BLaER1 treated with 17β-estradiol and CSF1 and Interleukin-3, amounts not matched to agents 10 nM and 100 nM (cell line): ENCODE measurements around the gene MLEC.
A peak's percentile ranks its signal among the peaks of the same experiment; 100 is the strongest.
"Not testable (repeated sequence)": the region's sequence is repeated elsewhere in the genome, so short reads cannot be mapped to it uniquely, and the experiment has no call there.

Source experiments
- H3K27ac ChIP-seq, 11 experiments: shearing (Covaris generic); formaldehyde crosslinking; 2 replicates each; pipeline ENCODE4 v1.8.1; 2022
- H3K27me3 ChIP-seq, 11 experiments: shearing (Covaris generic); formaldehyde crosslinking; 2 replicates each; pipeline ENCODE4 v1.8.1; 2022
- H3K36me3 ChIP-seq, 11 experiments: shearing (Covaris generic); formaldehyde crosslinking; 2 replicates each; pipeline ENCODE4 v1.8.1; 2022
- H3K4me1 ChIP-seq, 10 experiments: shearing (Covaris generic); formaldehyde crosslinking; 2 replicates each; pipeline ENCODE4 v1.8.1; 2022
- H3K4me2 ChIP-seq, 11 experiments: shearing (Covaris generic); formaldehyde crosslinking; 2 replicates each; pipeline ENCODE4 v1.8.1; 2022
- H3K4me3 ChIP-seq, 10 experiments: shearing (Covaris generic); formaldehyde crosslinking; 2 replicates each; pipeline ENCODE4 v1.8.1; 2022
- H3K9ac ChIP-seq, 11 experiments: shearing (Covaris generic); formaldehyde crosslinking; 2 replicates each; pipeline ENCODE4 v1.8.1; 2022
- H3K9me3 ChIP-seq, 11 experiments: shearing (Covaris generic); formaldehyde crosslinking; replicated peaks in 1 of 11; 2 replicates each; pipeline ENCODE4 v1.8.1; 2022
- H4K20me1 ChIP-seq, 11 experiments: shearing (Covaris generic); formaldehyde crosslinking; 2 replicates each; pipeline ENCODE4 v1.8.1; 2022
- Cebpa-rat ChIP-seq, 11 experiments: shearing (Covaris generic); IDR thresholded peaks; 2 replicates each; pipeline ENCODE4 v1.8.1; 2022

MLEC gene

DNA sequence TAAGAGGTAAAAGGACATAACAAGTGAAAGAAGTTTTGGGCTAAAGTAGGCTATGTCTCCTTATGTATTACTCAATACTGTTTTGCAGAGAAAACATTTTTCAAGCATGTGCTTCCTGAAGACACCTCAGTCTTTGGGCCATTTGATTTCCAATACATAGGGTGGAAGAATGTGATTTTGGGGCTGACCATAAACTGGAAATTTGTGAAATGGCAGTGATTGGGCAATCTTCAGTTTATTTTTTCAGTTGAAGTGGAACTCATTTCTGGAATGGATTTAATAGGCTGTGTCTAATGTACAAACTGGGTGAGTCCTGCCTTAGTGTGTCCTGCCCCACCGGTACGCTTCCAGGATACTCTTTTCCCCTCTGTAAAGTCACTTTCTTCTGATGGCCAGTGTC, 35.8 kb downstream of the MLEC start:
- Histone ChIP-seq H3K9ac (no peak overlapping the region), H3K4me1 (peaks cover 32 to 63% (median 55%) of the 10 kb centered on the region in 10 experiments), H3K4me2 (no peak overlapping the region), H3K27me3 (no peaks in the 10 kb centered on the region), H3K36me3 (peaks cover 54 to 80% (median 73%) of the 10 kb centered on the region in 11 experiments), H4K20me1 (peaks cover 0 to 52% (median 33%) of the 10 kb centered on the region in 11 experiments; a peak in 17 of 22 replicates), H3K4me3 (no peak overlapping the region), H3K9me3 (no peaks in the 10 kb centered on the region), H3K27ac (no peak overlapping the region)
- TF ChIP-seq Cebpa-rat (IDR thresholded peaks at IDR 0.05): peak in 1 of 11 experiments; percentile 7; a peak in 1 of 22 replicates

DNA sequence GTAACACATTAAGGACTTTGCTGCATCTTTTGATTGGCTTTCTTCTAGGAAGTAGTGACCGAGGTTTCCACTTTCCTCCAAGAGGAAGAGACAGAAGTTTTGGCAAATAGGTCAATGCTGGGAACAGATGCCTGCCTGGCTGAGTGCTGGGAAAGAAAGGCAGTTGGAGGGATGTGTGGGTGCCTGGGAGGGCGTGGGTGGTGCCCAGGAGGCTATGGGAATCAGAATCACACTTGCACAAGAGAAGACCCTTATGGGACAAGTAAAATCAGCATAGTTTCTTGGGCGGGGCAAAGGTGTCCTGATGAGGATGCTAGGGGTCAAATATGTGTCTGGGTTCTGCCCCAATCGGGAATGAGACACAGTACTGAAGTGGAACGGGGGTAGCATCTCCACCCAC, 37.8 kb downstream of the MLEC start:
- Histone ChIP-seq H3K4me1 (peaks cover 28 to 49% (median 43%) of the 10 kb centered on the region in 10 experiments), H3K9me3 (no peaks in the 10 kb centered on the region), H3K4me3 (peak overlapping the region in 2 of 10 experiments; percentile 67 to 70; a peak in 3 of 20 replicates), H3K27ac (no peak overlapping the region), H4K20me1 (peaks cover 0 to 47% (median 27%) of the 10 kb centered on the region in 11 experiments; a peak in 17 of 22 replicates), H3K9ac (peak overlapping the region in 4 of 11 experiments; percentile 75 to 87 (median 82); a peak in 7 of 22 replicates), H3K4me2 (peak overlapping the region; percentile 81 to 97 (median 94)), H3K27me3 (no peaks in the 10 kb centered on the region), H3K36me3 (peaks cover 37 to 76% (median 65%) of the 10 kb centered on the region in 11 experiments)
- no peak for TF ChIP-seq Cebpa-rat (IDR thresholded peaks at IDR 0.05)

DNA sequence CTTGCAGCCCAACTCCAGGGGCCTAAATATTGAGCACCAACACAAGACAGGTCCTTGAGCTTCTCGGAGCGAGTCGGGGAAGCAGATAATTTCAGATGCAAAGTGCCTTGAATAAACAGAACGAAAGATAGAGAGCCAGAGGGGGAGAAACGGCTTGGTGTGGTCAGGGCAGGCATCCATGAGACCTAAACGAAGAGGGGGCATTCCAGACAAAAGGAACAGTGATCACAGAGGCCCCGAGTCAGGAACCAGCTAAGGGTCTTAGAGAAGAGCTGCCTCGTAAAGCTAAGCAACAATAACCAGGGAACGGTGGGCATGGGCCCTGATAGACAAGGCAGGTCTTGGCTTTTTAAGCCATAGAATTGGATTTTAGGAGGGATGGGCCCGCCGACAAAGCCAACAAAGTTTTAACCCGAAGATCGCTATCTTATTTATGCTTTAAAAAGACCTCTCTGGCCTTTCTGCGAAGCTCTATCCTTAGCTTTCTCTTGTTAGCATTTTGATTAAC, 38.3 kb downstream of the MLEC start:
- H3K9ac ChIP-seq: peak overlapping the region; percentile 75 to 87 (median 83); a peak in 21 of 22 replicates
- peak overlapping the region; percentile 81 to 97 (median 94) for H3K4me2 ChIP-seq
- peaks cover 23 to 44% (median 38%) of the 10 kb centered on the region in 10 experiments for H3K4me1 ChIP-seq
- H4K20me1 ChIP-seq: peaks cover 0 to 42% (median 23%) of the 10 kb centered on the region in 11 experiments; a peak in 17 of 22 replicates
- H3K36me3 ChIP-seq: peaks cover 36 to 76% (median 65%) of the 10 kb centered on the region in 11 experiments
- H3K4me3 ChIP-seq: peak overlapping the region; percentile 61 to 78 (median 68)
- peak overlapping the region in 2 of 11 experiments; percentile 69 to 79; a peak in 1 of 22 replicates for H3K27ac ChIP-seq
- TF ChIP-seq Cebpa-rat (IDR thresholded peaks at IDR 0.05): no peak
- no peaks in the 10 kb centered on the region for H3K27me3 ChIP-seq
- H3K9me3 ChIP-seq: no peaks in the 10 kb centered on the region

DNA sequence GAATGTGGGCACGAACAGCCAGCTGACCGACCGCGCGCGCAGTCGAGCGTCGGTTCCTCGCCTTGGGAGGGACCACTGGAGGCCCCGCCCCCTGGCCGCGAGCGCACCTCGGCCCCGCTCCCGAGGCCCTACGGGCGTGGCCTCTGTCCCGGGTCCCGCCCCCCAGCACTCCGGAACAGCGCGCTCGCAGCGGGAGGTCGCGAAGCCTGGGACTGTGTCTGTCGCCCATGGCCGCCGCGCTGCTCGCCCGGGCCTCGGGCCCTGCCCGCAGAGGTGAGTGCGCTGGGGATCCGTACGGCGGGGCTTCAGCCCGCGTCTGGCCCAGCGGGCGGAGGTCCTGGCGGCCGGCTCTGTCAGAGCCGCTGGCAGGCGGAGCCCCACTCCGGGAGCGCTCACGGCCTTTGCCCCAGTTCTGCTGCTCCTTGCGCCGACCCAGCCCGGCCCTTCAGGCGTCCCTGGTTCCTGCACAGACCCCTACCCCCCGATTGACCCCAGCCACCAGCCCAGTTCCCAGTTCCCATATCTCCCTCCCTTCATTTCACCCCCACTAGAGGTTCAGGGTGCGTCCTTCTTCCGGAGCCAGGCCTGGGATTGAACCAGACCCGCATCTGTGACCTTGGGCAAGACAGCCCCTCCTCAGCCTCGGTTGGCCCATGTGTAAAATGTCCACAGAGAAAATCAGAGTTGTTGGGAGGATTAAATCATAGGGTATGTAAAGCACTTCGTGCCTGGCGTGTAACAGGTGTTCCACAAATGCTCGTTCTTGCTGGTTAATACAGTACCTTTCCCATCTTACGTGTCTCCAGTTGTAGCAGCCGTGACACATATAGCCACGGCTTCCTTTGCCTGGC, 38.9 kb downstream of the MLEC start, which contains the start of gene ACADS:
ACADS (plus strand) TSS at position 168 of the 851 bp plus-strand sequence; CDS start at position 228, 60 bp downstream.
- Histone ChIP-seq H3K4me1 (peaks cover 16 to 38% (median 36%) of the 10 kb centered on the region in 10 experiments), H3K27ac (peak within 1 kb of the TSS; percentile 56 to 82 (median 69); a peak in 21 of 22 replicates), H3K27me3 (no peaks in the 10 kb centered on the region), H3K9ac (peak within 1 kb of the TSS; percentile 75 to 87 (median 83)), H3K4me2 (peak within 1 kb of the TSS; percentile 81 to 97 (median 94)), H3K4me3 (peak within 1 kb of the TSS; percentile 61 to 78 (median 68)), H4K20me1 (peaks cover 0 to 36% (median 23%) of the 10 kb centered on the region in 11 experiments; a peak in 17 of 22 replicates), H3K9me3 (no peaks in the 10 kb centered on the region), H3K36me3 (peaks cover 37 to 76% (median 65%) of the 10 kb centered on the region in 11 experiments)
- TF ChIP-seq Cebpa-rat (IDR thresholded peaks at IDR 0.05): no peak

DNA sequence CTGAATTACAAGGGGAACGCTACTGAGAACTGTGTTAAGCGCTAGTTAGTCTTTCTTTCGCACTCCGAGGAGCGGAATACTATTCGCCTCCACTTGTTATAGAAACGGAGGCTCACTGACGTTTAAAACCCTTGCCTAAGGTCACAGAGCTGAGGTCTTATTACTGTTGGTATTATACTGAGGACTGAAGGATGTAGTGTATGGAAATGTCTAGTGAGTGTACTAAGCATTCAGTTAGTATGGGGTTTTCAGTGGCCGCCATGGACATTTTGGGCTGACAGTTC, 39.5 kb downstream of the MLEC start:
- Histone ChIP-seq H3K4me3 (peak overlapping the region; percentile 61 to 78 (median 68); a peak in 16 of 20 replicates), H3K4me2 (peak overlapping the region; percentile 81 to 97 (median 94)), H3K9ac (peak overlapping the region in 9 of 11 experiments; percentile 75 to 87 (median 83); a peak in 13 of 22 replicates), H3K27ac (no peak overlapping the region), H4K20me1 (peaks cover 0 to 31% (median 18%) of the 10 kb centered on the region in 11 experiments; a peak in 17 of 22 replicates), H3K9me3 (no peaks in the 10 kb centered on the region), H3K4me1 (peaks cover 13 to 32% (median 30%) of the 10 kb centered on the region in 10 experiments), H3K36me3 (peaks cover 32 to 75% (median 65%) of the 10 kb centered on the region in 11 experiments), H3K27me3 (no peaks in the 10 kb centered on the region)
- TF ChIP-seq Cebpa-rat (IDR thresholded peaks at IDR 0.05): no peak

DNA sequence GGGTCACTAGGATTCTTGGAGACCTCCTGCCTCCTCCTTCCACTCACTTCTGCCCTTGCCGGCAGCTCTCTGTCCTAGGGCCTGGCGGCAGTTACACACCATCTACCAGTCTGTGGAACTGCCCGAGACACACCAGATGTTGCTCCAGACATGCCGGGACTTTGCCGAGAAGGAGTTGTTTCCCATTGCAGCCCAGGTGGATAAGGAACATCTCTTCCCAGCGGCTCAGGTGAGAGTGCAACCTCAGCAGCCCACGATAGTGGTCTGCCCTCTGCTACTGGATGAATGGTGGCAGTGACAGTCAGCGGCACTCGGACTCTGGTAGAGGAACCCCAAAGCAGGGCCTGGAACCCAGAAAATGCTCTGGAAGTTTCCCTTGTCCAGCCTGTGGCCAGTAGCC, 40.0 kb downstream of the MLEC start:
- H3K4me3 ChIP-seq: no peak overlapping the region
- H3K36me3 ChIP-seq: peaks cover 27 to 70% (median 59%) of the 10 kb centered on the region in 11 experiments
- peak overlapping the region in 7 of 11 experiments; percentile 92 to 97 (median 95); a peak in 8 of 22 replicates for H3K4me2 ChIP-seq
- H3K27me3 ChIP-seq: no peaks in the 10 kb centered on the region
- no peak overlapping the region for H3K27ac ChIP-seq
- H3K4me1 ChIP-seq: peaks cover 13 to 27% (median 25%) of the 10 kb centered on the region in 10 experiments
- H3K9ac ChIP-seq: no peak overlapping the region
- no peak for TF ChIP-seq Cebpa-rat (IDR thresholded peaks at IDR 0.05)
- peaks cover 0 to 2% (median under 1%) of the 10 kb centered on the region in 11 experiments; a peak in 6 of 22 replicates for H3K9me3 ChIP-seq
- peaks cover 0 to 26% (median 13%) of the 10 kb centered on the region in 11 experiments; a peak in 15 of 22 replicates for H4K20me1 ChIP-seq

DNA sequence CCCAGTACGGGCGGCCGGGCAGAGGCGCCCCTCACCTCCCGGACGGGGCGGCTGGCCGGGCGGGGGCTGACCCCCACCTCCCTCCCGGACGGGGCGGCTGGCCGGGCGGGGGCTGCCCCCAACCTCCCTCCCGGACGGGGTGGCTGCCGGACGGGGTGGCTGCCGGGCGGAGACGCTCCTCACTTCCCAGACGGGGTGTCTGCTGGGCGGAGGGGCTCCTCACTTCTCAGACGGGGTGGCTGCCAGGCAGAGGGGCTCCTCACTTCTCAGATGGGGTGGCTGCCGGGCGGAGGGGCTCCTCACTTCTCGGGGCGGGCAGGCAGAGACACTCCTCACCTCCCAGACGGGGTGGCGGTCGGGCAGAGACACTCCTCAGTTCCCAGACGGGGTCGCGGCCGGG, 45.2 kb downstream of the MLEC start:
- not testable (repeated sequence) for H3K4me3 ChIP-seq, H3K4me2 ChIP-seq, H3K9ac ChIP-seq, H3K27ac ChIP-seq, H3K27me3 ChIP-seq, H3K4me1 ChIP-seq
- peaks cover 0 to 15% (median 0%) of the 10 kb centered on the region in 11 experiments; a peak in 1 of 22 replicates for H4K20me1 ChIP-seq
- H3K9me3 ChIP-seq: peaks cover 0 to 11% (median 4%) of the 10 kb centered on the region in 11 experiments; a peak in 6 of 22 replicates
- peaks cover 14 to 40% (median 34%) of the 10 kb centered on the region in 11 experiments; a peak in 21 of 22 replicates for H3K36me3 ChIP-seq

DNA sequence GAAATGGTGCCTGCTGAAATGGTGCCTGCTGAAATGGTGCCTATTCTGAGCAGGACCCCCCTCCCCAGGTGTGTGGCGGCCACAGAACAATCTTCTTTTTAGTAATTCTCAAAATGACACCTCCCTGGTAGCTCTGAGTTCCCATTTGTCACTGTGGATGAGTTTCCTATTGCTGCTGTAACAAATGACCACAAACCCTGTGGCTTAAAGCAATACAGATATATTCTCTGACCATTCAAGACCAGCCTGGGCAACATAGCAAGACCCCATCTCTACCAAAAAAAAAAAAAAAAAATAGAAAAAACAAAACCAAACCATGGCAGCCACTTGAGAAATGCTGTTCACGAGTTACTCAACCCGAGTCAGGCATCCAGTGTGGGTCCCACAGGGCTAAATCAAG, 46.6 kb downstream of the MLEC start:
- Histone ChIP-seq H4K20me1 (peaks cover 0 to 26% (median 0%) of the 10 kb centered on the region in 11 experiments; a peak in 1 of 22 replicates), H3K4me3 (no peak overlapping the region), H3K9me3 (peaks cover 0 to 11% (median 4%) of the 10 kb centered on the region in 11 experiments; a peak in 6 of 22 replicates), H3K4me1 (no peaks in the 10 kb centered on the region), H3K4me2 (no peak overlapping the region), H3K27me3 (no peaks in the 10 kb centered on the region), H3K27ac (no peak overlapping the region), H3K9ac (no peak overlapping the region), H3K36me3 (peaks cover 14 to 31% (median 23%) of the 10 kb centered on the region in 11 experiments; a peak in 21 of 22 replicates)
- TF ChIP-seq Cebpa-rat (IDR thresholded peaks at IDR 0.05): no peak
